HG03196 (cell line): Measurements from ENCODE around the gene B4GALNT3.

Experiments used
- ATAC-seq: cut with Tn5 transposase; IDR thresholded peaks from one replicate; pipeline ENCODE4 v1.9.1; 2021; ENCODE audit not compliant: unreplicated experiment

Gene B4GALNT3

GRCh38 chr12:508145-508544, 48.4 kb downstream of the B4GALNT3 start:
- no peak for ATAC-seq

DNA sequence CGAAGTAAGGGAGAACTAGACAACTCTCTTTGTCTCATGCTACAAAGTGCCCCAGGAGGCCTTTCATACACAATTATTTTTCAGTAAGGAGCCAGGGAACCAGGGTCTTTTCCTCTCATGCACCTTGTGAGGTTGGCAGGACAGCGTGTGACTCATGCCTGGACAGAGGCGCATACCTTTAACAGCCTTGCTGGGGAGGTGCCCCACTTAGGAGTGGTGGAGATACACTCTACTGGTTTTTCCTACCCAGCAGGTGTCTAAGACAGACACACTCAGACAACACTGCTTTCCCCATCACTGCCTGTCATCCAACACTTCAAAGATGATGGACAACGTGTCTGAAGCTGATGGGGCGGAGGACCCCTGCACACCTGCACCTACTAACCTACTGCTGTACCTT, 49.1 kb downstream of the B4GALNT3 start:
- no peak for ATAC-seq

GRCh38 chr12:509500-509899, 49.8 kb downstream of the B4GALNT3 start:
- no peak for ATAC-seq

DNA sequence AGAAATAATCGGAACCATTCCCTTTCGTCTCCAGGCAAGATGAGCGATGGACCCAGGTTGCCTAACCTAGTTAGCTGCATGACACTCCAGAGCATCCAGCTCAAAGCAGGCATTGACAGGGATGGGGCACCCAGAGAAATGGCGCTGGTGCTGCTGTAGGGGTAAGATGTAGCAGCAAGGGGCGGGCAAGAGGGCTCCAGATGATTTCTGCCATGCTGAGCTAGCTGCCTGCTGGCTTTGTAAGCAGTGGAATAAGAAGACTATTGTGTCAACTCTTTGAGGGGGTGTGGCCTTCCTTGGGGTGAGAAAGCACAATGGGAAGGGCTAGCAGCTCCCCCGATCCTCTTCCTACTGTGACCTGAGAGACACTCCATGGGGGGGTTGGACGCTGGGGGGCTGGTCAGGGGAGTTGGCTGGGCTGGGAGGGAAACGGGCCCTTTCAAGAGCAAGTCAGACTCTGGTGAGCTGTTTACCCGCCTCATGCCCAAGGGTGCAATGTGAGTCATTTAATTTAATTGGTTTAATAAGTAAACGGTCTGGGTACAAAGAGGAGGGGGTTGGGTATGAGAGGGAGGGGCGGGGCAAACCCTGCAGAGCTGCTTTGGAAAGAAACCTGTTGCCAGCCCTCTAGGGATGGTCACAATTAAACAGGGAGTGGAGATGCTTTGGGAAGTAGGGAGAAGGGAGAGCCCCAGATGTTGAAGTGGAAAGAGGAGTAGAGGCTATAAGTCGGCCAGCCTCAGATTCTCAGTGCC, 50.5 kb downstream of the B4GALNT3 start:
- no peak for ATAC-seq

GRCh38 chr12:512933-513332, 53.2 kb downstream of the B4GALNT3 start:
- ATAC-seq: no peak

- no peak for ATAC-seq
Measured at GRCh38 chr12:513446-513845, 53.7 kb downstream of the B4GALNT3 start.

- ATAC-seq: no peak
Measured at GRCh38 chr12:517538-517937, 57.8 kb downstream of the B4GALNT3 start.

DNA sequence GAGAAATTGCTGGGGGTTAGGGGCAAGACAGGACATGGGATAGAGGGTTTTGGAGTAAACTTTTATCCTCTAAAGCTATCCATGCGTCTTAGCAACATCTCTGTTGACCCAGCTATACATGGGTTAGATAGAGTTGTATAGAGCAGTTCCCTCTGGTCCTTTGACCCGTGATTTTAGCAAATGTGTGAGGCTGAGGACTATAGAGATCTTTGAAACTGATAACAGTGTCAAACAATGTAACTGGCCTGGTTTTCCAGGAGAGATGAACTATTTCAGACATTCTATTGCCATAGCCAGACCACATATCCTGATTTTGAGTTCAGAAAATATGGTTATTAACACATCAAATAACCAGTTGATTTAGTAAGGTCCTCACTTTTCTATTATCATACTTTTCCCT, 60.4 kb downstream of the B4GALNT3 start:
- ATAC-seq: no peak

GRCh38 chr12:522692-523378, 63.1 kb downstream of the B4GALNT3 start:
- ATAC-seq: no peak

DNA sequence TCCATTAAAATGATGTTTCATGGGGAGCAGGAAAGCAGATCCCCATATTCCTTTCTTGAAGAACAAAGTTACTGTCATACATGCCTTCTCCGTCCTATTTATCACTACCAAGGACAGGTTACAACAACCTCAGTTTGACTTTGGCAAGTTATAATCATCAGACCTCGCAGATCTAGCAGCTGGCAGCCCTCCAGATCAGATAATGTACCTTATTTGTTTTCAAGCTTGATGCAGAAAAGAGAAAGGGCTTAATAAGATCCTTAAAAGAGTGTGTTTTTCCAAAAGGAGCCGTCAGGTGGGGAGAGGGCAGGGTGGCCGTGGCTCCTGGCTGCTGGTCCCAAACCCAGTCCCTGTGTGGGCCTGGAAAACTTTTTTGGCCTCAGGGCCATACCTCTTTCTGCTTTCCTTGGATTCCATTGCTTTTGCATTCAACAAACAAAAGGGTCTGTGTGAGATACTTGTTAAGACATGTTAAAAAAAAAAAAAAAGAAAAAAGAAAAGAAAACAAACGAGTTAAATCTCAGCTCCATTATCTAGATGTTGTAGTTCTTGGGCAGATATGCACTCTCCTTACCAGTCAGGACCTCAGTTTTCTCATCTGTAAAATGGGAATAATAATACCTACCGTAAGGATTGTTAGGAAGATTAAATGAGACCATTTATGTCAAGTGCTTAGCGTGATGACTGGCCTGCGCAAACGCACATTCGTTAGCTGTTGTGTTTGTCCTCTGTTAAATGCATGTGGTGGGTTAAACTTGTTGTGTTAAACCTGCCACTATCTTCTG, 64.6 kb downstream of the B4GALNT3 start:
- ATAC-seq: no peak

GRCh38 chr12:526089-526488, 66.3 kb downstream of the B4GALNT3 start:
- no peak for ATAC-seq

- ATAC-seq: no peak
Measured at GRCh38 chr12:527241-527640, 67.5 kb downstream of the B4GALNT3 start.

DNA sequence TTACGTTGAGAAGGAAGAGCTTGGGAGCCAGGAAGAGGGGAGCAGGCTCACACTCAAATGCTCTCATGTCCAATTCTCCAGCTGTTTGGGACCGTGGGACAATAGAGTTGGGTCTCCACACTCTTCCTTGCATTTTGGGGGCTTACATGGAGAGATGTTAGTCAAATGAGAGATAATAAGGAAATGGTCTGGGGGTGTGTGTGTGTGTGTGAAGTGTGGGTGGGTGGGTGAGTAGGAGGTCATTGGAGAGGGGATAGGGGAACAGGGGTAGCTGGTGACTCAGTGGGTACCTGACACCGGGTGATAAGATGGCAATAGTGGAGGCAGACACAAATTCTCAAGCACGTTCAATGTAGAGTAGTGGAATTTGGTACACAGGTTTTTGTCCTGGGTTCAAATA, 68.0 kb downstream of the B4GALNT3 start:
- ATAC-seq: no peak

- no peak for ATAC-seq
Measured at GRCh38 chr12:530308-530707, 70.6 kb downstream of the B4GALNT3 start.

DNA sequence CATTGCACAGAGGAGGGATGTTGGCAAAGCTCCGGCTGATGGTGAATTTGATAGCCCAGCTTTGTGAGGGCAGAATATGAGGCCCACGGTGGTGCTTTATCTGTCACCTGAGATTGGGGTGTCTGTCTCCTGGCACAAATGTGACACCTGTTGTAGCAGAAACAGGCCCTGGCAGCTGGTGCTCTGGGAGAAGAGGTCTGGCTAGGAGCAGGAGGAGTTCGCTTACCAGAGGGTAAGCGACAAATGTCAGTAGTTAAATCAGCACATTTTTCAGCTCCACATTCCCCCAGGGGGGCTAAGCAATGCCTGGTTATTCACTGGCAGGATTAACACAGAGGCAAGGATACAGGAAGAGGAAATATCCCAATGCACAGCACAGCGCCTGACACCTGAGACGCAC, 71.1 kb downstream of the B4GALNT3 start:
- no peak for ATAC-seq

- ATAC-seq: no peak
Measured at GRCh38 chr12:531951-532585, 72.3 kb downstream of the B4GALNT3 start.

GRCh38 chr12:532908-533565, 73.3 kb downstream of the B4GALNT3 start:
- no peak for ATAC-seq

DNA sequence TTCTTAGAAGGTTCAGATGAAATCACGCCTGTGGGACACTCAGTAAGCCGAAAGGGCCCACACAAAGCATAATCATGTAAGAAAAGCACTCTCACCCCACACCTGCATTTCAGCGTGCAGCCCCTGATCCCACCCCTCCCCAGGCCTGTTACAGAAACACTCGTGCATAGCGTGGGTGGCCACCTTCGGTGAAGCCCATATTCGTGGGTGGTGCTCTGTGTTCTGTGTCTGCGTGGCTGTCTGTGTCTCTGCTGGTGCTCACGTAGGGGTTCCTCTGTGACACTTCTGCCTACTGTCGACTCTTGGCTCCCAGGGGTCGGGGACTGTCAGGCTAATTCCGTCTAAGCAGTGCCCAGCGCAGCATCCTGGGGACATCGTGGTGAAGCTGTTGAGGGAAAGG, 74.0 kb downstream of the B4GALNT3 start:
- no peak for ATAC-seq

GRCh38 chr12:534216-534615, 74.5 kb downstream of the B4GALNT3 start:
- no peak for ATAC-seq

DNA sequence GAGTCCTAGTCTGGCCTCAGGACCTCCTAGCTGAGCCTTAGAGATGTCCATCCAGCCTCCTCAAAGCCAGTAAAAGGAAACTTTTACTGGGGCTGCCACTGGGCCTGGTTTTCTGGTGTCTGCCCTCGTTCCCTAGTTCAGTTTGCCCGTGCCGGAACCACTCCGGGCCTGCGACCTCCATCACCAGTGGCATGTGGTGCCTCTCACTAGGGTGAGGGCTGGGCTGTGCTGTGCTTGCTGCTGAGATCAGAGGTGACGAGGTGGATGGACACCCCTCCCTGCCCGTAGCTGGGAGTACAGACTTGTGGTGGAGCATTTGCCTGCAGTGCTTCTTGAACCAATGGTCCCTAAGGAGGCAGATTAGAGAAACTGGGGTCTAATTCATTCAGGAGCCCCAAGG, 75.7 kb downstream of the B4GALNT3 start:
- no peak for ATAC-seq

- ATAC-seq: no peak
Measured at GRCh38 chr12:536751-537245, 77.1 kb downstream of the B4GALNT3 start.
